Measurements from ENCODE around the gene CENPK. TPM values are rescaled to one million over a fixed set of nuclear protein-coding genes. Genes with fewer than 3 reads are reported as not detected.
"Not testable (repeated sequence)": the region's sequence is repeated elsewhere in the genome, so short reads cannot be mapped to it uniquely, and the experiment has no call there.

The CENPK gene
- total RNA-seq, result 10 to 100 TPM; 80.9 to 83.1 TPM

- Mint-ChIP-seq H3K27me3 (ENCODE audit: low read depth) (no peaks in the 10 kb centered on the region), H3K36me3 (ENCODE audit: low read depth) (peaks cover 28% of the 10 kb centered on the region), H3K27ac (peak within 1 kb of the TSS; percentile 96), H3K4me3 (peak within 1 kb of the TSS; percentile 98), H3K4me1 (ENCODE audit: low read depth) (peaks cover 45% of the 10 kb centered on the region), H3K9me3 (no peaks in the 10 kb centered on the region)
- intact Hi-C loops (cut with micrococcal nuclease), result loop anchor here (1.0 to 2.0 kb wide), 8 partner anchors 61 to 795 kb away; partner anchors contain the start of genes CWC27, ERBIN, SREK1 and SREK1IP1
- peak; percentile 98 for DNase-seq
- CTCF ChIA-PET, result interaction anchor here (0.6 to 1.1 kb wide), 2 partner anchors 11 to 60 kb away, joined by 3 to 5 read pairs; no protein-coding TSS in a partner anchor
These were observed at the start of gene CENPK, which contains the start of gene PPWD1 for GRCh38 chr5:65562731-65563701. TSS of gene CENPK (minus strand) at chr5:65563168. CDS start at chr5:65554907, 8,261 bp downstream. TSS of gene PPWD1 (plus strand) at chr5:65563296. CDS start at chr5:65563311, 15 bp downstream.

DNA sequence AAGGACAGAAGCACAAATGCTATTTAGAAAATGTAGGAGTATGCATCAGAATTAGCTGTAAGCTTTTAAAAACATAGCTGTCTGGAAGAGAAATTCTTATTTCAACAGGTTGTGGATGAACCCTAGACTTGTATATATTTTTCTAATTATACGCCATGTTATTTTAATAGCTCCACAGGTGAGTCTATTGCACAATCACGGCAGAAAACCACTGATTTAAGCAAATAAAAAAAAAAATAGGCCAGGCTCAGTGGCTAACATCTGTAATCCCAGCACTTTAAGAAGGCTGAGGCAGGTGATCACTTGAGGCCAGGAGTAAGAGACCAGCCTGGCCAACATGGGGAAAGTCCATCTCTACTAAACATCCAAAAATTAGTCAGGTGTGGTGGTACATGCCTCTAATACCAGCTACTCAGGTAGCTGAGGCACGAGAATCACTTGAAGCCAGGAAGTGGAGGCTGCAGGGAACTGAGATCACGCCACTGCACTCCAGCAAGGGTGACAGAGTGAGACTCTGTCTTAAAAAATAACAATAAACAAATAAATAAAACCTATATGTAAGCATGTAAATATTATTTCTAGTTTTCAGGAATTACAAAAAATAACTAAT lies 49.4 kb upstream of the CENPK start:
- Mint-ChIP-seq H3K4me1 (ENCODE audit: low read depth) (peaks cover 4% of the 10 kb centered on the region), H3K9me3 (no peaks in the 10 kb centered on the region), H3K4me3 (no peak overlapping the region), H3K36me3 (ENCODE audit: low read depth) (peaks cover 21% of the 10 kb centered on the region), H3K27ac (no peak overlapping the region), H3K27me3 (ENCODE audit: low read depth) (no peaks in the 10 kb centered on the region)
- intact Hi-C loops (cut with micrococcal nuclease), result no loop called here
- no peak for DNase-seq
- CTCF ChIA-PET, result interaction anchor here (1.2 kb wide), 1 partner anchor 11 kb away, joined by 3 read pairs; the partner anchor contains the start of gene TRIM23

- Mint-ChIP-seq H3K4me1 (ENCODE audit: low read depth) (peaks cover 4% of the 10 kb centered on the region), H3K4me3 (no peak overlapping the region), H3K9me3 (no peaks in the 10 kb centered on the region), H3K27me3 (ENCODE audit: low read depth) (no peaks in the 10 kb centered on the region), H3K36me3 (ENCODE audit: low read depth) (peaks cover 25% of the 10 kb centered on the region), H3K27ac (no peak overlapping the region)
- no peak for DNase-seq
- intact Hi-C loops (cut with micrococcal nuclease), result no loop called here
- CTCF ChIA-PET, result interaction anchor here (0.7 to 1.2 kb wide), 3 partner anchors 12 to 314 kb away, joined by 3 read pairs; partner anchors contain the start of gene TRIM23
These were observed 48.6 kb upstream of the CENPK start for GRCh38 chr5:65611524-65611923.

- CTCF ChIA-PET; intact Hi-C loops (cut with micrococcal nuclease); H3K27ac Mint-ChIP-seq; H3K27me3 Mint-ChIP-seq (ENCODE audit: low read depth); H3K4me3 Mint-ChIP-seq; DNase-seq; H3K4me1 Mint-ChIP-seq (ENCODE audit: low read depth): not testable (repeated sequence)
- peaks cover 12% of the 10 kb centered on the region for H3K9me3 Mint-ChIP-seq
- H3K36me3 Mint-ChIP-seq (ENCODE audit: low read depth), result peaks cover 51% of the 10 kb centered on the region
These were observed 38.8 kb upstream of the CENPK start for GRCh38 chr5:65601761-65602160.

DNA sequence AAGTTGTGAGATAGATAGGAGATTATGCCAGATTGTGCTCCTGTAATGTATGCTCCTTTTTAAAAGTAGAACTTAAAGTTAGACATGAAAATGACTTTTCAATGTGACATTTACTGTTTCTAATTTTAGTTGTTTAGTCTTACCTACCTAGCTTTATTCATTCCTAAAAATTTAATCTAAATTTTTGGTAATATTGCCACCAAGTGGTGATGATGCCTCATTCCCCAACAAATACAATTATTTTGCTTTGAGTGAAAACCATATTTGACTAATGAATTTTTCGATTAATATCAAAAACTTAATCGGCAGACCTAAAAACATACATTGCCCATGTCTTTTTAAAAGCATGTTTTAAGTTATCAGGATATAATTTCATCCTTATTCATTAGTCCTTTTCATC lies 25.7 kb upstream of the CENPK start:
- Mint-ChIP-seq H3K27me3 (ENCODE audit: low read depth) (no peaks in the 10 kb centered on the region), H3K9me3 (no peaks in the 10 kb centered on the region), H3K36me3 (ENCODE audit: low read depth) (peaks cover 11% of the 10 kb centered on the region), H3K4me1 (ENCODE audit: low read depth) (no peaks in the 10 kb centered on the region), H3K4me3 (no peak overlapping the region), H3K27ac (no peak overlapping the region)
- intact Hi-C loops (cut with micrococcal nuclease), result no loop called here
- no peak for DNase-seq
- CTCF ChIA-PET, result interaction anchor here (1.0 kb wide), 1 partner anchor 32 kb away, joined by 3 read pairs; no protein-coding TSS in a partner anchor

DNA sequence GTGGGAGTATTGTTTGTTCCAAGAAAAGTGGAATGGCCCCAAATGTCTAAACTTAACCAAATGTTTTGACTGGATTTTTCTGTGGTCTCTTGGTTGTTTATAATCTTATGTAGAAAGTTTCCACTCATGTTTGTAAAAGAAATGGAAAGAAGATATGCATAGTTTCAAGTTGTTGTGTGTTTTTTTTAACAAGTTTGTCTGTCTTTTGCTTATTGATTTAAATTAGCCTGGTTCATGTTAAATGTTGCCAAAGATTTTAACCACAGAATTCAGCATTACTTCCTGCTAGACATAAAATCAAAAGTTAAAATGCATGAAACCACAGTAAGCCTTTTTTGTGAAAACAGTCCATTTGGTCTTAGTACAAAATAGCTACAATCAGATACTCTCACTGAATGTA lies 14.2 kb upstream of the CENPK start:
- CTCF ChIA-PET, result no interaction called here
- peaks cover 29% of the 10 kb centered on the region for H3K4me1 Mint-ChIP-seq (ENCODE audit: low read depth)
- intact Hi-C loops (cut with micrococcal nuclease), result no loop called here
- H3K4me3 Mint-ChIP-seq, result no peak overlapping the region
- H3K27ac Mint-ChIP-seq, result peak overlapping the region; percentile 3
- H3K9me3 Mint-ChIP-seq, result no peaks in the 10 kb centered on the region
- no peak for DNase-seq
- peaks cover 30% of the 10 kb centered on the region for H3K36me3 Mint-ChIP-seq (ENCODE audit: low read depth)
- no peaks in the 10 kb centered on the region for H3K27me3 Mint-ChIP-seq (ENCODE audit: low read depth)

- Mint-ChIP-seq H3K4me1 (ENCODE audit: low read depth) (peaks cover 37% of the 10 kb centered on the region), H3K4me3 (no peak overlapping the region), H3K27me3 (ENCODE audit: low read depth) (no peaks in the 10 kb centered on the region), H3K27ac (no peak overlapping the region), H3K9me3 (no peaks in the 10 kb centered on the region), H3K36me3 (ENCODE audit: low read depth) (peaks cover 17% of the 10 kb centered on the region)
- no peak for DNase-seq
- intact Hi-C loops (cut with micrococcal nuclease), result no loop called here
- CTCF ChIA-PET, result interaction anchor here (0.6 kb wide), 1 partner anchor 822 kb away, joined by 4 read pairs; no protein-coding TSS in a partner anchor
These were observed 7.7 kb upstream of the CENPK start for GRCh38 chr5:65570598-65571226.

DNA sequence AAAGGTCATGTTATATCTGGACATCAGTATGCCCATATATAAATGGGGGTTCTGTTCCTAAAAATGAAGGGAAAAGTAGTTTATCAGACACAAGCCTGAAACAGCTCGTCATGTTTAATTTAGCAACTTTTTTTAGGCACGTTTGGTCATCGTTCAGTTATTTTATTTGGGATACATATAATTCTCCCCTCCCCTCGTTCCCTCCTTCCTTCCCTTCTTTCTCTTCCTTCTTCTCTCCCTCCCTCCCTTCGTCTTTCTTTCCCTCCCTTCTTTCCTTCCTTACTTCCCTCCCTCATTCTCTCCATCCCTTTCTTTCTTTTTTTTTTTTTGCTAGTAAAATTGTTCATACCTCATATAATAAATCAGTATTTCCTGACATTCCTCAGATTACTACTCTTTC lies 3.5 kb upstream of the CENPK start:
- H3K27ac Mint-ChIP-seq, result no peak overlapping the region
- H3K9me3 Mint-ChIP-seq, result no peaks in the 10 kb centered on the region
- no peak for DNase-seq
- CTCF ChIA-PET, result no interaction called here
- H3K4me1 Mint-ChIP-seq (ENCODE audit: low read depth), result peaks cover 42% of the 10 kb centered on the region
- H3K4me3 Mint-ChIP-seq, result no peak overlapping the region
- H3K36me3 Mint-ChIP-seq (ENCODE audit: low read depth), result peaks cover 10% of the 10 kb centered on the region
- no peaks in the 10 kb centered on the region for H3K27me3 Mint-ChIP-seq (ENCODE audit: low read depth)
- intact Hi-C loops (cut with micrococcal nuclease), result no loop called here

DNA sequence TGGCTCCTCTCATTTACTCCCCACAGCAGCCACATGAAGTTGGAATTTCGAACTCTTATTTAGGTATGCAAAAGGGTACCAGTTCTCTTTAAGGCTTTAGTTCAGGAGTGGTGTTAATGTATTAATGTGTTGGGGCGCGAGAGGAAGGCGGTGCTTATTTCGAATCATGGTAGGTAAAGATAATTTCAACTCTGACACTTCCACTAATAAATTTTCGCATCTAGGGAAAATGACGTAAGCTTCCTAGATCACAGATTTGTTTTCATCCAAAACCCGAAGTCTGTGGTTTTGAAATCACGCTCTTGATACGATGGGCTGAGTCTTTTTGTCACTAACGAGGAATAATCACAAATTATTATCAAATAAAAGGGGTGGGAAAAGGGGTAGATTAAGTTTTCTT lies 809 bp upstream of the CENPK start:
- Mint-ChIP-seq H3K4me3 (peak overlapping the region; percentile 98), H3K4me1 (ENCODE audit: low read depth) (peaks cover 48% of the 10 kb centered on the region), H3K27ac (peak overlapping the region; percentile 96), H3K27me3 (ENCODE audit: low read depth) (no peaks in the 10 kb centered on the region), H3K9me3 (no peaks in the 10 kb centered on the region), H3K36me3 (ENCODE audit: low read depth) (peaks cover 23% of the 10 kb centered on the region)
- intact Hi-C loops (cut with micrococcal nuclease), result loop anchor here (1.0 to 2.0 kb wide), 8 partner anchors 61 to 795 kb away; partner anchors contain the start of genes CWC27, ERBIN, SREK1 and SREK1IP1
- CTCF ChIA-PET, result no interaction called here
- no peak for DNase-seq

DNA sequence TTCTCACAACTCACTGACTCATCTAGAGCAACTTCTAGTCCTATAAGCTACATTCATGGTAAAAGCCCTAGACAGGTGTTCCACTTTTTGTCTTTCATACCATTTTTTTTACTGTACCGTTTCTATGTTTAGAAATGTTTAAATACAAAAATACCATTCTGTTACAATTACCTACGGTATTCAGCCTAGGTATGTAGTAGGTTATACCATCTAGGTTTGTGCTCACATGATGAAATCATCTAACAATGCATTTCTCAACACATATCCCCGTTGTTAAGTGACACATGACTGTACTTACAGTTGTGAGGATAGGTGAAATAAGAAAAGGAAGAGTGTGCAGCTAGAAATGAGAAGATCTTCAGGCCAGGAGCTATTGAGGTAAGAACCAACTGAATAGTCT lies 6.2 kb downstream of the CENPK start:
- H3K36me3 Mint-ChIP-seq (ENCODE audit: low read depth), result peaks cover 50% of the 10 kb centered on the region
- intact Hi-C loops (cut with micrococcal nuclease), result no loop called here
- CTCF ChIA-PET, result interaction anchor here (0.8 to 1.0 kb wide), 2 partner anchors 9 to 32 kb away, joined by 3 read pairs; no protein-coding TSS in a partner anchor
- DNase-seq, result no peak
- H3K4me1 Mint-ChIP-seq (ENCODE audit: low read depth), result peaks cover 11% of the 10 kb centered on the region
- H3K27me3 Mint-ChIP-seq (ENCODE audit: low read depth), result no peaks in the 10 kb centered on the region
- no peaks in the 10 kb centered on the region for H3K9me3 Mint-ChIP-seq
- H3K27ac Mint-ChIP-seq, result no peak overlapping the region
- H3K4me3 Mint-ChIP-seq, result no peak overlapping the region

- H3K9me3 Mint-ChIP-seq, result no peaks in the 10 kb centered on the region
- intact Hi-C loops (cut with micrococcal nuclease), result no loop called here
- H3K27ac Mint-ChIP-seq, result no peak overlapping the region
- peaks cover 7% of the 10 kb centered on the region for H3K4me1 Mint-ChIP-seq (ENCODE audit: low read depth)
- DNase-seq, result no peak
- CTCF ChIA-PET, result interaction anchor here (0.8 to 1.0 kb wide), 2 partner anchors 9 to 33 kb away, joined by 3 read pairs; no protein-coding TSS in a partner anchor
- no peak overlapping the region for H3K4me3 Mint-ChIP-seq
- peaks cover 47% of the 10 kb centered on the region for H3K36me3 Mint-ChIP-seq (ENCODE audit: low read depth)
- no peaks in the 10 kb centered on the region for H3K27me3 Mint-ChIP-seq (ENCODE audit: low read depth)
These were observed 6.8 kb downstream of the CENPK start for GRCh38 chr5:65556181-65556580.

- peaks cover 50% of the 10 kb centered on the region for H3K36me3 Mint-ChIP-seq (ENCODE audit: low read depth)
- no peaks in the 10 kb centered on the region for H3K27me3 Mint-ChIP-seq (ENCODE audit: low read depth)
- no peak overlapping the region for H3K27ac Mint-ChIP-seq
- H3K9me3 Mint-ChIP-seq, result no peaks in the 10 kb centered on the region
- H3K4me3 Mint-ChIP-seq, result no peak overlapping the region
- intact Hi-C loops (cut with micrococcal nuclease), result no loop called here
- peaks cover 4% of the 10 kb centered on the region for H3K4me1 Mint-ChIP-seq (ENCODE audit: low read depth)
- CTCF ChIA-PET, result no interaction called here
- DNase-seq, result no peak
These were observed 7.7 kb downstream of the CENPK start for GRCh38 chr5:65555287-65555686.

Measured in activated naive CD4-positive, alpha-beta T cell treated with anti-CD3 and anti-CD28 coated beads for 36 hours (primary cell).